CD4-positive, alpha-beta T cell treated with Interleukin-15 for 4 hours (primary cell): ENCODE measurements around the gene STXBP5.

Experiments
- DNase-seq: peaks from one replicate; pipeline ENCODE4 v3.0.0-alpha.2; 2020; ENCODE audit warnings: low spot score

Gene STXBP5

DNA sequence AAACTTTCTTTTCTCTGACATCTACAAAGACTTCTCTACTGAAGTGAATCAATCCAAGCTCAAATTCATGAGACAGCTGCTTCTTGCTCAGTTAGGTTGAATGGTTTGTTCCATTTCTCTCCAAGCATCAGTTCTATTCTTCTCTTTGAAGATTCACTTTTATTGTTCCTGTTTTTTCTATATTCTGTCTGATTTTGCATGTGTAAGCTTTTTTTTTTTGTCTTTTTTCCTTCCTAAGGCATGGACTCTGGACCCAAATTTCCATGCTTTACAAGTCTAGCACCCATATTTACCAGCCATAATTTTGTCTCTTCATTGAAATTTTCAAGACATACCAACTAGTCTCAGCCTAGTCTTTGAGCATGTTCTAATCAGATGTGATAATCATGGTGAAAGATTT lies 25.9 kb upstream of the STXBP5 start:
- no peak for DNase-seq

- DNase-seq: no peak
Observed at GRCh38 chr6:147179809-147180208, 24.4 kb upstream of the STXBP5 start.

- no peak for DNase-seq
Observed at GRCh38 chr6:147180926-147181325, 23.3 kb upstream of the STXBP5 start.

- DNase-seq: no peak
Observed at GRCh38 chr6:147184379-147184778, 19.8 kb upstream of the STXBP5 start.

- no peak for DNase-seq
Observed at GRCh38 chr6:147185216-147185615, 19.0 kb upstream of the STXBP5 start.

- DNase-seq: no peak
Observed at GRCh38 chr6:147190556-147190955, 13.7 kb upstream of the STXBP5 start.

GRCh38 chr6:147192278-147192911 lies 11.8 kb upstream of the STXBP5 start:
- no peak for DNase-seq

- no peak for DNase-seq
Observed at GRCh38 chr6:147194652-147195411, 9.4 kb upstream of the STXBP5 start.

DNA sequence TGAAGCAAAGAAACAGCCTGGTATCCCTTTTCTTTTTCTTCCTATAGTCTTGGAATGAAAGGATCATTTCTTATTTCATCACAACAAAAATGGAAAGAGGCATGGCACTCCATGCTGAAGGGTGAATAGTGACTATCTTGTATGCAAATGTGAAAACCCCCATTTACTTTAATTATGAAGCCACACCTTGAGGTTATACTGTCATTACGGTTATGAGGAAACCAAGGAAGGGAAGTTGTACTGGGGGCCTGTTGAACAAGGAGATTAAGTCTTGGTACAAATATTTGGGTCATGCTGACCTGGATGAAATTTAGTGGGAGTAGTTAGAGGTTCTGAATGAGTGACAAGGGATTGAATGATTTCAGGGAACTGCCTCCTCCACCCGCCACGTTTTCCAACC lies 8.7 kb upstream of the STXBP5 start:
- DNase-seq: no peak

DNA sequence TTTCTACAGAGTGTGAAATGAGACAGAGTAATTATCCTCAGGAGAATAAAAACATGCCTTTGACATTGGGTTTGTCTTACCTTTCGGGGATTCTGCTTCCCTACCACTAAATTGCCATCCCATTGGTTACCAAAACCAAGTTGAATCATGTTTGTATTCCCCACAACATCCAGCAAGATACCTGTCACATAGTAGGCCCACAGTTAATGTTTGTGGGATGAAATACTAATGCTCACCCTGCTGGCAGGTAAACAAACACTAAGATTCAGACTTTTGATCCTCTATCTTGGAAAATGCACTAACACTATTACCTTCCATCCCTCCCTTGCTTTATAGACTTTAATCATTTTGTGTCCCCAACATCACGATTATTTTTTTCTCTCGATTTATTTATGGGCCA lies 8.2 kb upstream of the STXBP5 start:
- DNase-seq: no peak

DNA sequence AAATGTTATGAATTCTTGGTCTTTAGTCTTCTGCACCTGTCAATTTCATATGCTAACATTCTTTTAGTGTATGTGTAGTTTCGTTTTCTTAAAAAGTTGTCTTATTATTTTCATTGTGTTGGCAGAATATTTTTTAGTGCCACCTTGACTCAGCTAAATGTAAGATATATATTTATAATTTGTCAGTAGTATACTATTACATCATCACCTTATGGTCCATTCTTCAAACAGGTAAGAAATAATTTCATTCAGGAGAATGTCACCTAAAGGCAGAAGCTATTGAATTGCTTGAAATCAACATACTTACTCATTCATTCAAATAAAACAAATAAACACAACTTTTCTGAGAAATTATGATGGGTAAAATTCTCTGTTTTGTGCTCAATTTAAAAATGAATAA lies 3.5 kb upstream of the STXBP5 start:
- no peak for DNase-seq

DNA sequence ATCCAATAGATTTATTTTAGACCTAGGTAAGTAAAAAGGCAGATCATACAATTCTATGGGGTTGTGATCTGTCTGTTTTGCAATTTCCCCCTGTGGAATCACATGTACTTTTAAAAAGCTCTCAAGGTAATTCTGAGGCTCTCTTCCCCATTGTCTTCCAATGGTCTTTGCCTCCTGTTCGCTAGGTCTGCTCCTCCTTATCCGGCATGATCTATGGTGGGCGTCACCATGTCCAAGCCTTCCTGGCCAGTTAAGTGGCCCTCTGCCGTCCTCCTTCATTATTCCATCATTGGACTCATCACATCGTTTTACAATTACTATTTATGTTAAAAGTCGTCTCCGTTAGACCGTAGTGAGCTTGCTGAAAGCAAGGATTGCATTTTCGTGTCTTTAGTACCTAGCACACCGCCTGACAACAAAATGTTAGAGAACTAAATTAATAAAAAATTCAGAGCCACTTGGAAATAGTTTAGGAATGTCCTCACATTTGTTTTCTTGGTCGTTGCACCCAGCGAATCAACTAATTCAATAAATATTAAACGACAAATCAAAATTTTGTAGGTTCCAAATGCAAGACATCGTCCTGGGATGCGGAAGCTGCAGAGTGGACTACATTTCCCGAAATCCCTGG lies 2.2 kb upstream of the STXBP5 start:
- DNase-seq: peak; percentile 4

DNA sequence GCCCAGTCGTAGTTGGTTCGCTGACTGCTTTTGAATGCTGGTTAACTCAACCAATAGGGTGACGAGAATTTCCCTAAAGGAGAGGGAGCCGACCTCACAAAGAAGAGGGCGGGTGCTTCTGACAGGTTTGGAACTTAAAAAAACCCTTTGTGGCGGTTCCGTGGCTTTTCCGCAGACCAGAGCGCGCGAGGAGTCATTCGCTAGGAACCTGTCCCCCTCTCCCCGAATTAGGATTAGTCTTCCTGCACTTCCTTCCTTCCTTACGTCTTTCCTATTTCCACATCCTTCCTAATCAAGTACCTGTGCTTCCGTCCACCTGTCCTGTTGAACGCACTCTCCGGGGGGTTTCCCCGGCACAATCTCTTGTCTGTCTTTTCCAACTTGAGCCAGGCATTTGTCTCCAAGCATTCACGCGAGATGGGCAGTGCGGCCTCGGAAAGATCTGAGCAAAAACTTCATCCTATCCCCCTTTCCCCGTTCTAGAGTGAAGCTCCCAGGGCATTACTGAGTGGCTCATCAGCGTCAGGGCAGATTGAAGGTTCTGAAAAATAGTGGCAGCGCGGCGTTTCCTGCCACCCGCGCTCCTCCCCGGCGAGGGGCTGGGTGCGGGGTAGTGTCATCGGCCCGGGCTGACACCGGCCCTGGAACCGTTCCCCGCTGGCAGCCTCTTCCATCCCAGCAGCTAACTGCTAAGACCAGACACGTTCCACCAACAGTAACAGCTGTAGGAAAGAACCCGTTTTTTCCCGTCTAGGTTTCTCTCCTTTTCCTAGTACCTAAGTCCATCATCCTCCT lies 1.5 kb upstream of the STXBP5 start:
- DNase-seq: peak; percentile 93

- DNase-seq: peak; percentile 65
Observed at GRCh38 chr6:147203311-147204059, 732 bp upstream of the STXBP5 start.

DNA sequence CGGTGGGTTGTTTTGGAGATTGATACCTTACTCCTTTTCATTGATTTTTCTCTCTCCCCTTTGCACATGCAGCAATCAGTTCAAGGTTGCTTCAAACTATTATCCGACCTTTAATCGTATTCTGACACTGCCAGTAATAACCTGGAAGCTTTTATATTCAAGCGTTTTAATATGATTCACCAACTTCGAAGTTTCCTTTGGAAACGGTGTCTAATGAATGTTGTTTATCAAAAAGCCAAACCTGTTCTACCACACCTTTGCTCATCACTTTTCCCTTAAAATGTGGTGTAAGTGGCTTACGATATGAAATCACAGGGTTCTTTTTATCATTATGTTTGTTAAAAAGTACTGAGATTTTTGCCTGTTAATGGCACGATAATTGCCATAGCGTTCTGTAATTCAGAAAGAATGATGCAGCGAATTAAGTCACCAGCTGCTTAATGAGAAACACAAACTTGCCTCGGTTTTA lies 660 bp downstream of the STXBP5 start:
- peak; percentile 23 for DNase-seq

DNA sequence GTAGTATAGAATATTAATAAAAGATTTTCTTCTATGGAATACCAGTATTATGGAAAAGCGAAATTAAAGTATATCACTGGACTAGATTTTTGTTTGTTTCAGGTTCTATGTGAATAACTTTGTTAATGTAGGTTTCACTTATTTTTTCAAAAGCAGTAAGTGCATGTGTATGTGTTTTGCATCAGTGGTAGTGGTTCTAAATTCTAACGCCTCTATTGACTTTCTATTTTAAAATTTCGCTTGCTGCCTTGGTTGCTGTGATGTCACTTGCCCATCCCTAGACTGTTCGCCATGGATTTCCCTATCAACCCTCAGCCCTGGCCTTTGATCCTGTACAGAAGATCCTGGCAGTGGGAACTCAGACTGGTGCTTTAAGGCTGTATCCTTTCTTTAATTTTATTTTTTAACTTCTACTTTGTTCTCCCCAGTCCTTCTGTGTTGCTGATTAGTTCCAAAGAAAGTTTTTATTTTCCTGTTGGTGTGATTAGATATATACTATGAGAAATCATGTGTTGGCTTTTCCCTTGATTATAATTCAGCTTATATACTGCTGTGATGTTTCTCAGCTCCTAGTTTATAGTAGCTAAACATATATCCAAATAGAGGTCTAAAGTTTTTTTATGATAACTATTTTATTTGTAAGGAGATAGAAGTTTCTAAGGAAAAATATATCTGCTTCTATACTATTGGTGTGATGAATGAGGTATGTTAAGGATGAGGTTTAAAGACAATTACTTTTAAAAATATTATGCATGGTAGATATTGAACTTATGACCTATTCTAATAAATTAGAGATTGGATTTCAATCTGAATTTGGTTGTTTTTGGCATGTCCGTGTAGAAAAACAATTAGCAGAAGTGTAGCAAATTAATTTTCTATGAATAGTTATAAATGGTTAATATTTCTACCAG lies 1.7 kb downstream of the STXBP5 start:
- no peak for DNase-seq

DNA sequence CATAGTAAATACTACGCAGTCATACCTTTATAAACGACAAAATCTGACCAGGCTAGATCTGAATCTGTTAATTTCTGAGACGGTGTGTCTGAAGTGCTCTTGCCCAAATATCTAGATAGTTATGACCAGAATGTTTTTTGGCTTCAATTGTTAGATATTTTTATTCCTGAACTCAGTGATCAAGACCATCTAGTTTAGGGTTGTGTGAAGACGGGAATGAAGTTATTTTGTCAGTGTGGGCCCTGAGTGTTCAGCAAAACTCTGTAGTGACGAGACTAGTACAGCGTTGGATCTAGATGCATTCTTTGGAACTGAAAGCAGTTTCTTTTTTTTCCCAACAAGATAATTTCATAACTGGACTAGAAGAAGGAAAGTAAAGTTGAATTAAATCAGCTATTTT lies 3.1 kb downstream of the STXBP5 start:
- no peak for DNase-seq

- no peak for DNase-seq
Observed at GRCh38 chr6:147207837-147208754, 3.9 kb downstream of the STXBP5 start.

GRCh38 chr6:147209762-147210449 lies 5.7 kb downstream of the STXBP5 start:
- DNase-seq: no peak
